Suprapubic skin (tissue), 4 donors: ENCODE results near the gene SLC22A1.

Source experiments
- CTCF ChIP-seq, 2 donors: fragments of 200-600 bp in 1 of 2; fragments of 450-650 bp in 1 of 2; sonication (generic) in 1 of 2; IDR thresholded peaks; one replicate each; pipeline ENCODE4 v1.5.1; 2016 to 2019; ENCODE audit warnings: antibody characterized with exemption in 2 of 2, mild to moderate bottlenecking in 1 of 2, moderate library complexity in 1 of 2
- EP300 ChIP-seq: sonication (generic); formaldehyde crosslinking; IDR thresholded peaks from one replicate; pipeline ENCODE4 v1.6.1; 2017; ENCODE audit warnings: antibody characterized with exemption
- POLR2A ChIP-seq, 2 donors: fragments of 450-650 bp; IDR thresholded peaks; one replicate each; pipeline ENCODE4 v1.6.1; 2017; ENCODE audit warnings: antibody characterized with exemption in 2 of 2, mild to moderate bottlenecking in 2 of 2, moderate library complexity in 2 of 2
- POLR2AphosphoS5 ChIP-seq, 3 donors: sonication (generic); formaldehyde crosslinking; IDR thresholded peaks; one replicate each; pipeline ENCODE4 v1.6.1; 2017; ENCODE audit warnings: antibody characterized with exemption in 3 of 3

- TF ChIP-seq POLR2A (IDR thresholded peaks at IDR 0.05): no peak
- TF ChIP-seq CTCF (IDR thresholded peaks at IDR 0.05): no peak
- no peak for TF ChIP-seq POLR2AphosphoS5 (IDR thresholded peaks at IDR 0.05)
- TF ChIP-seq EP300: no peak
Measured at GRCh38 chr6:160084198-160084776, 37.3 kb upstream of the SLC22A1 start.
